NCI-H1436 (cell line): ENCODE results near the gene ARHGAP25.
"Not testable (repeated sequence)": the region's sequence is repeated elsewhere in the genome, so short reads cannot be mapped to it uniquely, and the experiment has no call there.

Experiments used
- DNase-seq: peaks from one replicate; lab custom pipeline; 2025; lab: John Stamatoyannopoulos, UW

Gene ARHGAP25

DNA sequence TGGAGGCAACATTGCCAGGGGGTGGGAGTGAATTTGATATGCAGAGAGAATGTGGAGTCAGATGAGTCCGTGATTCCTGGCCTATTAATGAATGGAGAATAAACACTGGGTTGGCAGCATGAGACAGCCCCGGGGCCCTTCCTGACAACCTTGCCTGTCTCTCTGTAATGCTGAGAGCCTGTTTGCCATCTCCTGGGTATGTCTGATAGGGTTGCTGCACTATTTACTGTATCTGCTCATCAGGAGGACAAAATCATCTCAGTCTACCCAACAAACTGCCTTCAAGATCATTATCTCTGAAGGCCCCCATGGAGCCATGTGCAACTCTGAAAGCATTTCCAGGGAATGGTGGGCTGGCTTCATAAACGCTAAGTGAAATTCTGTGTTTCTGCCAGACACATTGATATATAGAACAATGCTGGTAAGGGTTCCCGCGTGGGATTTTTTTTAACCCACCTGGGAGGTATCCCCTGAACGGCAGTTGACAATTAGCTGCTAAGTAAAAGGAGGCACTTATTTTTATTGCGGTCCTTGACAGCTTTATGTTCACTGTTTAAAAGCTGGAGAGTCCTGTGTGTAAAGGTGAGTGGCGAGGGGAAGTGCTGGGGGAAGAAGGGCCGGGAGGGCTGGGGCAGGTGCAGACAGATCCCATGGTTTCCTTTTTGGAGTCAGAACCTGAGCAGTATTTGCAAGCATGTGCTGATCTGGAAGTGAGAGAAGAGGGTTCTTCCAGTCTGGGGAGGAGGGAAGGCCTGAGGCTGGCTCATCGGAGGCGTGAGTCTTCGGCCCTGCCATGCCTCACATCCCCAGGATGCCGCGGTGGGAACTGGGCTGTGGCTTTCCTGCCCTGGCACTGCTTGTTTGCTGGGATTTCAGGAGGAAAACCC lies 64.8 kb downstream of the ARHGAP25 start:
- peak; percentile 45 for DNase-seq

DNA sequence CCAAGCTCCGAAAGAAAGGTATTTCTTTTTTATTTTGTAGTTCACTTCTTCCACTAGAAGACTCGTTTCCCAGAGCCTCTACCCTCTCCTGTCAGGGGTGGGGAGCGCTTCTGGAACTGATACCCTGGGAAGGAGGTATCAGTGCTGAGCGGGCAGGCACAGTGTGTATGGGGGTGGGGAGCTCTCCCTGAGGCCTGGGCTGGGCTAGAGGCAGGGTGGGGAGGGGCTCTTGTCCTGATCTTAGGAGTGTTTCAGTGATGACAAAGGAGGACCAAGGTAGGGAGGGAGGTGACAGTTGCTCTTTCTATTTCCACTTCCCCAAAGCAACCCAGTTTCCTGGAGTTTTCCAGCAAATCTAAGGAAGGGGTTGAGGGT lies 65.4 kb downstream of the ARHGAP25 start:
- DNase-seq: no peak

DNA sequence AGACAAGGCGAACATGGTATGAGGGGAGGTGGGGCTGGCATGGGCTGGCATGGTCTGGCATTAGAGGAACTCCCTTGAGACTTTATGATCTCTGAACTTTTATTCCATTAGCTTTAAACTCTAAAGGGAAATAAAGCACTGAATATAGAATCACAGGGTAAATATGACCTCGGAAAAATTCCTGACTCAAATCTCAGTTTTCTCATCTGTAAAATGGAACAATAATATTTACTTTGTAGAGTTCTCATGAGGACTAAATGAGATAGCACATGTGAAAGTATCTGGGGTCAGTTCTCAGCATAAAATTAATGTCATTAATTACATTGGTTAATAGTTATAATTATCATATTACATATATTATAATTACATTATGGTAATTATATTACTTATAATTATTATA lies 65.9 kb downstream of the ARHGAP25 start:
- DNase-seq: no peak

DNA sequence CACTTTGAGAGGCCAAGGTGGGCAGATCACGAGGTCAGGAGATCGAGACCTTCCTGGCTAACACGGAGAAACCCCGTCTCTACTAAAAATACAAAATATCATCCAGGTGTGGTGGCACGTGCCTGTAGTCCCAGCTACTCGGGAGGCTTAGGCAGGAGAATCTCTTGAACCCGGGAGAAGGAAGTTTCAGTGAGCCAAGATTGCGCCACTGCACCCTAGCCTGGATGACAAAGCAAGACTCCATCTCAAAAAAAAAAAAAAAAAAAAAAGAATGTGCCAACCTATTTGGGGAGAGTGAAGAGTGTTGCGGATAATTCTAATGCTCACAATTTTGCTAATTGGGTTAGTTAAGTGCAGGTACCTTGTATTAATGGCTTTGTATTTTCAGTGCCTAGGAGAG lies 67.5 kb downstream of the ARHGAP25 start:
- not testable (repeated sequence) for DNase-seq

DNA sequence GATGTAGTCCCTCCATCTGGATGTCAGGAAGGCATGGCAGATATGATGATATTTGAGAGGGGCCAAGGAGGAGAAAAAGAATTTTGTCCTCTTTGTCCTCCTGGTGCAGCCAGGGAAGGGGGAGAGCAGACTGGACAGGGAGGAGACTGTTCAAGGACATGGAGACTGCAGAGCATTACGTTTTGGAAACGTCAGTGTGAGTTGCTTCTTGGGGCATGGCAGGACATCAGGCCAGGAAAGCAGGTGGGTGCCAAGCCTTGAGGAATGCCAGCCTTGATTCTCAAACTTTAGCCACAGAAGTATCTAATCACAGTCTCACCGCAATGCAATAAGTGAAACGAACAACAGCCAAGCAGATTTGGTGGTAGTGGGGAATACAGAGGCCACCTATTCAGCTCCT lies 70.4 kb downstream of the ARHGAP25 start:
- no peak for DNase-seq

DNA sequence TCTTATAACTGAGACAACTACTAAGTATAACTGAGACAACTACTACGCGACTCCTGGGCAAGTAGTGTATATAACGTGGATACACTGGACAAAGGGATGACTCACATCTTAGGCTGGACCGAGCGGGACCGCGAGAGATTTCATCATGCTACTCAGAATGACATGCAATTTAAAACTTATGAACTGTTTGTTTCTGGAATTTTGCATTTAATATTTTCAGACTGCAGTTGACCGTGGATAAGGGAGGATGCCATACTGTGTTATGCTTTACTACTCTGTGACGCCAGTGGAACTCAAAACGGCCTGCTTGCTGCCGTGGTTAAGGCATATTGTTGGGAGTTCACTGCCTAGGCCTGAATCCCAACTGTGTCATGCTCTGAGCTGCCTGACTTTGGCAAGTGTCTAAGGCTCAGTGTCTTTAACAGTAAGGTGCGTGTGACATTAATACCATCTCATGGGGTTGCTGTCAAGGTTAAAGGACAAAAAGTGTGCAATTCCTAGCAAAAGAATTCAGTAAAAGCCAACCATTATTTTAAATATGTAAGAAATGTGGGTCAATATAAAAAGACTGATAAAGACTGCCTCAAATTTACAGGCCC lies 72.0 kb downstream of the ARHGAP25 start:
- no peak for DNase-seq

DNA sequence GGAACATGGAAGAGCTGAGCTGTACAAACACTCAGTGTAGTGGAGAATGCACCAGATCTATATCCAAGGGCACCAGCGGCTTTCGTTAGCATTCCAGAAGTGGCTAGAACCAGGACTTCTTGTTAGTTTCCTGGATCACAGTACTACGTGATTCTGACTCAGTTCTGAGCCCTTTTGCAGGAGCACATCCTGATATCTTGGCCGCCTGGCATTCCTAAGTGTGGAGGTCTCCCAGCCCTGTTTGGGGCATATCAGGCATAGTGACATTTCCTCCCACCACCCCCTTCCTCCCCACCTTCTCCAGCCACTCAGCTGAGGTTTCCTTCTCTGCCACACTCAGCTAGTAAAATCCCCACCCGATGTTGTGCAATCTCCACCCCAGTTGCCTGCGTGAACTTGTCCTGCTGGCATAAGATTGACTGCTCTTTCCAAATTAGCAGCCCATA lies 73.2 kb downstream of the ARHGAP25 start:
- no peak for DNase-seq

DNA sequence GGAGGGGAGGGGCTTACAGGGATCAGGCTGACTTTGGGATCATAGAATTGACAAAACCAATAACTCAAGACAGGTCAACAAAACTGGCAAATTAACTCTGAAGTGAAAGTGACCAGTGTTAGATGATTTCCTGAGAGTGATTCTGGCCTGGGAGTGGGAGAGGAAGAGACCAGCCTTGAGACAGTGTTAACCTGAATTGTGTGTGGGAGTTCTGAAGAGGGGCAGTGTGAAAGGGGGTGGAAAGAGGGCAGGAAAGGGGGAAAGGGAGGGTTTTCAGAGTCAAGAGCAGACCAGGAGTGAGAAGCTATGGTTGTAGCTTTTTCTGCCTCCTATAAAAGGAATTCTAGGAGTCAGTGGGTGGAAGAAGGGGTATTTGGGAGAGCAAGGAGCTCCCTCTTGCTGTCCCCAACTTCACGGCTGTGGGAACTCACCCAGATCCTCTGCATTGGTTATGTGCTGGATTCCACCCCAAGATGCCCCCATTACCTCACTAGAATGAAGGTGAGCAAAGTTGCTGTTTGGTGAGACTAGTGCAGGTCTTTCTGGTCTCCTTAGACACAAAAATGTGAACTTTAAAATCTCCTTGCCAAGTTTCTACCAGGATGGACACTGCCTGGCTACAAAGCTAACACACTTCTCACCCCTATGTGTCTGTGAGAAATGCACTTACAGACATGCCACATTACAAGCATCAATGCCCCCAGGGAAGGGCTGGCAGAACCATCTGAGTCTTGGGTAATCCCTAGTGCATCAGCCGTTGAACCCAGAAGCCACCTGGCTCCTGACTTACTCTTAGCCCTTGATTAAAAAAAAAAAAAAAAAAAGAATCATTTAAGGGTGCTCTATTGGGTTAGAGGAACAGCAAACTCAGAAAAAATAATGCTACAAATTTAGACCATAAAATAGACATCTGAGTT lies 75.0 kb downstream of the ARHGAP25 start:
- no peak for DNase-seq

DNA sequence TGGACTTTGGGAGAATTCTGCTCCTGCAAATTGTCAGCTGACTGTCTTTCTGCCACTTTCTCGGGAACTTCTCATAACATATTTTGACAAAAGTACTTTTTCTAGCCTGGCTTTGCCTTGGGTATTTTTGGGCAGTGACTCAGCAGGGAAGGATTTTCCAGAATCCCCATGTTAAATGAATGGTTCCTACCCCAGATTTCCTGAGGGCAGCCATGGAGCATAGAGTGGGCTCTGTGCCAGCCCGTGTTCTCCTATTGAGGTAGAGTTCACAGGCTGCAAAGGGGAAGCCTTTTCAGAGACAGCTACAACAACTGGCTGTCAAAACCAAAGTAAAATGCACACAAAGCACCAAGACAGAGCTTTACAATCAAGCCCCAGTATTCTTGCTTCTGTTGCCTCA lies 76.8 kb downstream of the ARHGAP25 start:
- no peak for DNase-seq

DNA sequence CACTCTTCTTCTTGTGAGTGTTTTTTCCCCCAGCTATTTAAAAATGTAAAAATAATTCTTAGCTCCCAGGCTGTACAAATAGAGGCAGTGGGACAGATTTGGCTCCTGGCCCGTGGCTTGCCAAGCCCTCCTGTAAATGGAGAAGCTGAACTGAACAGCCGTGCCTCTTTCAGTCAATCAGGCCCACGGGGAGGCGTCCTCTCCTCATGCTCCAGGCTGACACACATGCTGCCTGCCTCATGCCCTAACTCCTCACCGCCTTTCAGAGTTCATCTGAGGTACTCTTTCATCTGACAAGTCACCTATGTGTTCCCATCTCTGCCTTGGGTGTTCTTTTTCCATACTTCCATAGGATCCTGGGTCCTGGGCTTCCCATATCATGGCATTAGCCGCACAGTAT lies 77.6 kb downstream of the ARHGAP25 start:
- DNase-seq: peak; percentile 23

DNA sequence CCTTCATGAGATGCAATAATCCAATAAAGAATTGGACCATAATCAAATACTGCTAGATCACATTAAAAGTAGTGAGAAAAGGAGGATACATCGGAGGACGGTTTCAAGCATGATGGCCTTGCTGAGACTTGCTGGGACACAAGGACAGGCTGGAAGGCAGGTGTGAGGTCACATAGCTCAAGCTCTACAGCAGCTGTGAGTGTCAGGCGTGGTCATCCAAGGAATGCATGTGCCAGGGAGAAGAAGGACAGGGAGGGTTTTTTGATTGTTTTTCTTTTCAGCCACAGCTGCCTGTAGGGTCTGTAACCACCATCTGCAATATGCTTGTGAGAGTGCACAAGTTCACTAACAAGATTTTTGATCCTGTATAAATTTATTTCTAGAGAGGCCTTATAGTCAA lies 79.0 kb downstream of the ARHGAP25 start:
- DNase-seq: no peak

DNA sequence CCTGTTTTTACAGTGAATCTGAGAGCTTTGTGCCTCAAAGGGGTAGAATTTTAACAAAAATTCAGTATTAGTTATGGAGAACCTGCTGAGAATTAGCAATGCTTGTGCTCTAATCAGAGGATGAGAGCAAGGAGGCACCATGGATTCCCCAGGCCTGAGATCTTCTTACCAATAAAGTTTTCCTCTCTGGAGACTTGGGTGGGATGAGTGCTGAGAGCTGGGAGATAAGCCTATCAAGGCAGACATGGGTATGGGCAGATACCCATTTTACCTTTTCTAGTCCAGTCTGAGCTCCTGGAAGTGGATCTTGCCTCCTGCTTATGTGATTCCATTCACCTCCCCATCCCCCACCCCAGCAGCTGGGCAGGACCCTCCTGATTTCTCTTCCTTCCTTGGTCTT lies 82.7 kb downstream of the ARHGAP25 start:
- DNase-seq: no peak

DNA sequence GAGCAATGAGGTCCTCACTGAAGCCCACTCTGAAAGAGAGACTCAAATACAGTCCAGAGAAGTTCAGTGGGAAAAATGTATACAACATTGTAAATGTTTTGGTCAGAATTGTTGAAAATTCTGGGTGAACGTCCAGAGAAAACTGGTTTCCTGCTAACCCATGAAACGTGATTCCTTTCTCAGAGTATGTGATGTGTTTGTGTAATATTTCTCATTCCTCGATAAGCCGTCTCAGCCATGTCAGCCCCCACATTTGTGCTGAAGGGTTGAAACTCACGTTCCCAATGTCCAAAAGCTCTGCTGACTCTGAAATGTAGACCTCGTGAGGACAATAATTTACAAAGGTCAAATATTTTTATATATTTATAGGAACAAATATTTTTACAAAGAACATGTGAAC lies 84.9 kb downstream of the ARHGAP25 start:
- DNase-seq: no peak

DNA sequence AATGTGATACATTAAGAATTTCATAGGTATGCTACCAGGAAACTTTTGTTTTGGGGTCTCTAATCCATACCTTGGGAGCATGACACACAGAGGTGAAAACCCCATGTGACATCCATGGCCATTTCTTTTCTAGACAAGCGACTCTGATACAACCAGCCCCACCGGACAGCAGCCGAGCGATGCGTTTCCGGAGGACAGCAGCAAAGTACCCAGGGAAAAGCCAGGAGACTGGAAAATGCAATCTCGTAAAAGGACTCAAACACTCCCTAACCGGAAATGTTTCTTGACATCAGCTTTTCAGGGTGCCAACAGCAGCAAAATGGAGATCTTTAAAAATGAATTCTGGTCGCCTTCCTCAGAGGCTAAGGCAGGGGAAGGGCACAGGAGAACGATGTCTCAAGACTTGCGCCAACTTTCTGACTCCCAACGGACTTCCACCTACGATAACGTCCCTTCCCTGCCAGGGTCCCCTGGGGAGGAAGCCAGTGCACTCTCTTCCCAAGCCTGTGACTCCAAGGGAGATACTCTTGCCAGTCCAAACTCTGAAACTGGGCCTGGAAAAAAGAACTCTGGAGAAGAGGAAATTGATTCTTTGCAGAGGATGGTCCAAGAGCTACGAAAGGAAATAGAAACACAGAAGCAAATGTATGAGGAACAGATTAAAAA lies 87.7 kb downstream of the ARHGAP25 start:
- DNase-seq: no peak

DNA sequence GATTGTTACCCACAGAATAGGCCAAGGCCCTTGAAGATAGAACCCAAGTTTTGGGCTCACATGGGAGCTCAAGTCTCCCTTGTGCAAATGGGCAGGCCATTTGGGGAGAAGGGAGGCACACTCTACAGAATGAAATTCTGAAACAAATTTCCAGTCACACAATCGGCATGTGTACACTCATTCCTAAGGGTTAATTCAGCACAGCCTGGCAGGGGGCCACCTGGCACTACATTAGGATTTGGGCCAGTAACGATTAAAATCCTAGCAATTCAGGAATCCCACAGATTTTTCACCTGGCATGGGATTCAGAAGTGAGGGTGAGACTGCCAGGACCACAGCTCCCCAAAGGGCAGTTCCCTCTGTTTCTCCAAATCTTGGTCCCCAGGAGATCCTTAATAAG lies 90.2 kb downstream of the ARHGAP25 start:
- no peak for DNase-seq

DNA sequence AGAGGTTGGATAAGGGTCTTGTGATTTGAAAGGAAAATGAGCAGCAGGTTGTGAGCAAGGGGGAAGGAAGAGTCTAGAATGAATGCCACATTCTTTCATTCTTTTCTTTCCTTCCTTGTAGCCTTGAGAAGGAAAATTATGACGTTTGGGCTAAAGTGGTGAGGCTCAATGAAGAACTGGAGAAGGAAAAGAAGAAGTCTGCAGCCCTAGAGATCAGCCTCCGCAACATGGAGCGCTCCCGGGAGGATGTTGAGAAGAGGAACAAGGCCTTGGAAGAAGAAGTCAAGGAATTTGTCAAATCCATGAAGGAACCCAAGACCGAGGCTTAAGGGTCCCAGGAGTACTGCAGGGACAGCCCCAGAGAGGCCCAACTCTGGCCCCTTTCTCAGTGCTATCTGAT lies 91.3 kb downstream of the ARHGAP25 start:
- no peak for DNase-seq

DNA sequence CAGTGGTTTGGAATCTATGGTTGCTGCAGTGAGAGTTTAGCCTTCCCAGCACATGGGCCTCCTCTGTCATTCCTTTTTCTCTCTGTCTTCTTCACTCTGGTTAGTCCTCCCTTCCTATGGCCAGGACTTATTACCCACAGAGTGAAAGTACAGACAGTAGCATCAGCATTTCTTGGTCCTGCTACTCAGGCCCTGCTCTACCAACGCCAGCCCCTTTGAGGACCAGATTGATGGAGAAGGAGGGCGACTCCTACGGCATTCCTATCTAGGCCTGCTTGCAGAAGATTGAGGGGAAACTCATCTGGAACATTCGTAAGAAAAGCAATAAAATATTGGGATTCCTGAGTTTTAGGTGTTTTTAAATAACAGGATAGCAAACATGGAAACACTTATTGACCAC lies 93.1 kb downstream of the ARHGAP25 start:
- no peak for DNase-seq

DNA sequence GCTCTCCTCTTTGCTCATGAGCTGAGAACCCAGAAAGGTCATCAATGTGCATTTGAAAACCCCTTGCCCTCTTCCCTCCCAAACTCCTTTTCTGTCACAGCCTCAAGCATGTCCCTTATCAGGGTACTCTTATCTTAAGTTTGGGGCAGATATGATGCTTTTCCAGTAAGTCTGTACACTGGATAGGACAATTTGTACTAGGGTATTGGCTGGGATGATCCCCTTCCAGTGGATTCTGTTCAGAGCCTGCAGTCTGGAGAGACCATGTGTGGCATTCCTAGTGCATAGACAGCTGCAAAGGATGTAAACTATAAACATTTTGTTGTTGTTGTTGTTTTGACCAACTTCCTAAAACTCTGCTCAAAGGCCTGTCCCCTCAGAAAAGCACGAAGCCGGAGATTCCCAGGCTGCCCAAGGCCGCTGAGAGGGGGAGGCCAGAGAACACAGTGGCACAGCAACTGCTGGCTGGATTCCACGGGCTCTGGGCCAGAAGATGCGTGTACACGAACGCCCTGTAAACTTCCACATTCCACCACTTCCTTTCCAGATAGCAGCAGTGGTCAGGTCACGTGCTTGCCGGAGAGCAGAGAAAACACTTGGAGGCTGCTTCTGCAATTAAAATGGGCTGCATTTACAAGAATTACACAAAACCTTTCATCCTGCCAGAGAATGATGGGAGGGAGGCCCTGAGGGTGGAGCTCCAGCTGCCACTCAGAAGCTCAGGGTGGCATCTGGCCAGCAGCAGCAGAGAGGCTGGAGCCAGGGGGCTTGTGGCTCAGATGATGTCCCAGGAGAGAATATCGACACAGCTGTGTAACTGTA lies 94.5 kb downstream of the ARHGAP25 start:
- peak; percentile 56 for DNase-seq

DNA sequence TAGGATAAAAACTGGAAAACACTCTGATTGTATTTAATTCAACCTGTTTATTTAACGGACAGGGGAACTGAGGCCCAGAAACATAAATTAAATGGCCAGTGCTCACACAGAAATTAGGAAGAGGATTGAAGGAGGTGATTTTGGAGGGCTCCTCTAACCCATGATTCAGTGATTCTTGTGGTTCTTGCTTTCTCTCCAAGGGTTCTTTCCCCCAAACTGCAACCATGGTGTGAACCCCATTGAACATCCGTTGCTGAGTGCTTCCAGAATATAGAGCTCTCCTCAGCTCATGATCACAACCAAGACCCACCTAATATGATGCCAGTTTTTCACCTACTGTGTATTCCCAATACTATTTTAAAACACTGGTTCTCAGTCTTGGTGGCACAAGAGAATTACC lies 95.1 kb downstream of the ARHGAP25 start:
- DNase-seq: no peak

DNA sequence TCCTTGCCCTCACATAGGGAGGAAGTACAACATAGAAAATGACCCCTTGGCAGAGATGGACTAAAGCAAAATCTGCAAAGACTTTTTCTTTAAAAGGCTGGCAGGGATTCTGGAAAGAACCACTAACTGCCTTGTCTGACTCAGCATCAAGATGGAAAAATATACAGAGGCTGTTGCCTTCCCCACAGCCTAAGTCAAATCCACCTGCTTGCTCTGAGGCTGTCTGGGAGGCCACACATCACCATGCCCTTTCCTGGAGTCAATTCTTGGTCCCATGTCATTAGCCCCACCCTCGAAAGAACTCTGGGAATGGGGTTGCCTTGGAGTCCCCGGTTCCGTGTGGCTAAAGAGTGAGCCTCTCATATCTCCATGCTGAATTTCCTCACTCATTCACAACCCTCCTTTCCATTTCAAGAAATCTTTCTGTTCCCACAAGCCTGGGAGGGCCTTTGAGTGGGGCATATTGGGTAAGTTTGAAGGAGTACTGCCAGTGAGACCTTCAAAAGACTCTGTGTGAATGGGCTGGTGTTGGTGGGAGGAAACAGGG lies 97.1 kb downstream of the ARHGAP25 start:
- DNase-seq: no peak
